IPS-15b (cell line): ENCODE measurements around the gene KDM3B.

ENCODE experiments used
- H3K27me3 ChIP-seq: one replicate; pipeline ENCODE4 v1.6.1; 2013; ENCODE audit warnings: low read length; ENCODE audit not compliant: control insufficient read depth, insufficient read depth
- H3K36me3 ChIP-seq: one replicate; pipeline ENCODE4 v1.6.1; 2013; ENCODE audit warnings: low read length; ENCODE audit not compliant: control insufficient read depth, insufficient read depth
- H3K4me1 ChIP-seq: one replicate; pipeline ENCODE4 v1.6.1; 2013; ENCODE audit warnings: mild to moderate bottlenecking, low read length; ENCODE audit not compliant: control insufficient read depth, insufficient read depth
- H3K4me3 ChIP-seq: one replicate; pipeline ENCODE4 v1.5.1; 2013; ENCODE audit warnings: low read depth, low read length
- H3K9ac ChIP-seq: one replicate; pipeline ENCODE4 v1.6.1; 2013; ENCODE audit warnings: low read depth, mild to moderate bottlenecking, low read length
- H3K9me3 ChIP-seq: one replicate; pipeline ENCODE4 v1.6.1; 2013; ENCODE audit warnings: mild to moderate bottlenecking, low read length; ENCODE audit not compliant: control insufficient read depth, insufficient read depth

The KDM3B gene

DNA sequence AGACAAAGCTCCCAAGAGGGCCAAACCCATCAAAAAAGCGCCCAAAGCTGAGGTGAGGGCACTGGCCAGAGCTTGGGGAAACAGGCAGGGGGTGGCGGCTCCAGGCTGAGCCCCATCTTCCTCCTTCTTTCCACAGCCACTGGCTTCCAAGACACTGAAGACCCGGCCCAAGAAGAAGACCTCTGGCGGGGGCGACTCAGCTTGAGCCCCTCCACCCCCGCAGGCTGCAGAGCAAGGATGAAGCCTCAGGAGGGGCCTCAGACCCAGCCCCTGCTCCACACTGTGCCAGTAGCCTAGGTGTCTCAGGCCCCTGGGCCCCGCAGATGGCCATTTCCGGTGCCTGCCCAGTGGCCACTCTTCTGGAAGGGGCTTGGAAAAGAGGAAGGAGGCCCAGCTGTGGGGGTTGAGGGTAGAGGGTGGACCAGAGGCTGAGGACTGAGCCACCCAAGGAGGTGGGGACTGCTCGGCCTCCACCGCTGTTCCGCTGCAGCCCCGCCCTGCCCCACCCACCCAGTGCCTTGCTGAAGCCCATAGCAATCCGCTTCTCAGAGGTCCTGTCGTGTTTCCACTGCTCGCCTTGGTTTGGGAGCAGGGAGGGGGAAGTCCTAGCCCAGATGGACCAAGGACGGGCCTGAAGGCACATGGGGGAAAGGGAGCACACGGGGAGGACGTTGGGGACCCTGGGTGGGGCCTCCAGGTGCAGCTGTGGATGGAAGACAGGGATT, 93.2 kb downstream of the KDM3B start:
- Histone ChIP-seq H3K4me3 (no peak overlapping the region), H3K27me3 (no peaks in the 10 kb centered on the region), H3K36me3 (peaks cover 3% of the 10 kb centered on the region), H3K9me3 (no peaks in the 10 kb centered on the region), H3K4me1 (peaks cover 2% of the 10 kb centered on the region), H3K9ac (no peak overlapping the region)

DNA sequence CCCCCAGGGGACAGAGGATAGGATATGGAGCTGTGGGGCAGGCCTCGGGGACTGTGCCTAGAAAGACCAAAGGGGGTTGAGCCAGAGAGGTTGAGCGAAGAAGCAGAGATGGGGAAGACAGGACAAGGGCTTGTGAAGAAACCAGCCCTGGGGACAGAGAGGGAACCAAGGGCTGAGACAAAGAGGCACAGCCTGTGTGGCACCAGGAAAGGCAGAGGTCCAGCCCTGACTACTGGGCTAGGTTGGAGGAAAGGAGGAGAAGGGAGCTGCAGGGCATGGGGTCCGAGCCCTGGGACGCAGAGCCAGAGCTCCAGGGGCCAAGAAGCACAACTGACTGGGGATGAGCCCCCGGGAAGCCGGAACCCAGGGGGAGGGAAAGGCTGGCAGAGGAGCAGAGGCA, 95.6 kb downstream of the KDM3B start:
- H3K36me3 ChIP-seq = peaks cover 3% of the 10 kb centered on the region
- H3K9me3 ChIP-seq = no peaks in the 10 kb centered on the region
- H3K9ac ChIP-seq = no peak overlapping the region
- H3K4me3 ChIP-seq = no peak overlapping the region
- peaks cover 2% of the 10 kb centered on the region for H3K4me1 ChIP-seq
- no peaks in the 10 kb centered on the region for H3K27me3 ChIP-seq

DNA sequence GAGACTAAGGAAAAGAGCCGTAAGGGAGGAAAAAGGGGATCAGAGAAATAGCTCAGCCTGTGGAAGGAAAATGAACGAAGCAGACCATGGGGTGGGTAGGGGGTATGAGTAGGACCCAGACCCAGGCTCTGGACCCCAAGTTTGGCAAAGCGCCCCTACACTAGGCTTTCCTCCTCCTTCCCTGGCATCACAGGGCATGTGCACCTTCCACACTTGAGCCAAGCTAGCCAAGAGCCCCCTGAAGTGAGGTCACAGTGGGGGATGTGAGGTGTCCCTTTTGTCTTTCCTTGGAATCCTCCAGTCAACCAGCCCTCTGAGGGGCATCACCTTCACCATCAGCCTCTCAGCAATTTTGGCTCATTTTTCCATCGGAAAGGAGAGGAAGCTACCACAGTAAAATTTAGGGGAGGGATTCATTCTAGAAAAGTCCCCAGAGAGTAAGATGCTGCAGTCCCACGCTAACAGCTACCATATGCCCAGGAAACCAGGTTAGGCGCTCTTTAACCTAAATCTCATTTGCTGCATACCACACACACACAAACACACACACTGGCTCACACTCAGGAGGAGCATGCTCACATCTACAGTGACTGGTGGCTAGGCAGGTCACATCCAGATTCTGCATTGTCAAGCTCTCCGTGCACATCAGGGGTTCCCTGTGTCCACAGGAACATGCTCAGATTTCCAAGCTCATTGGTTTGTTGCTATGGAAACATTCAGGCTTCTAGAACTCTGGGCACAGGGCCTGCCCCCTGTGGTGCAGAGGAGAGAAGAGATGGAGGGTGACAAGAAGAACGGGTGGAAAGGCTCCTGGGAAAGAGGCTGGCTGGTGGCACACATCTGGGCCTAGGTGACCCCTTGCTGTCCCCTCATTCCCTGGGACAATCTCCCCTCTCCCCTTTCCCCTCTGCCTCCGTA, 96.3 kb downstream of the KDM3B start:
- no peak overlapping the region for H3K9ac ChIP-seq
- H3K4me1 ChIP-seq = peaks cover 2% of the 10 kb centered on the region
- no peak overlapping the region for H3K4me3 ChIP-seq
- no peaks in the 10 kb centered on the region for H3K27me3 ChIP-seq
- peaks cover 3% of the 10 kb centered on the region for H3K36me3 ChIP-seq
- H3K9me3 ChIP-seq = no peaks in the 10 kb centered on the region

DNA sequence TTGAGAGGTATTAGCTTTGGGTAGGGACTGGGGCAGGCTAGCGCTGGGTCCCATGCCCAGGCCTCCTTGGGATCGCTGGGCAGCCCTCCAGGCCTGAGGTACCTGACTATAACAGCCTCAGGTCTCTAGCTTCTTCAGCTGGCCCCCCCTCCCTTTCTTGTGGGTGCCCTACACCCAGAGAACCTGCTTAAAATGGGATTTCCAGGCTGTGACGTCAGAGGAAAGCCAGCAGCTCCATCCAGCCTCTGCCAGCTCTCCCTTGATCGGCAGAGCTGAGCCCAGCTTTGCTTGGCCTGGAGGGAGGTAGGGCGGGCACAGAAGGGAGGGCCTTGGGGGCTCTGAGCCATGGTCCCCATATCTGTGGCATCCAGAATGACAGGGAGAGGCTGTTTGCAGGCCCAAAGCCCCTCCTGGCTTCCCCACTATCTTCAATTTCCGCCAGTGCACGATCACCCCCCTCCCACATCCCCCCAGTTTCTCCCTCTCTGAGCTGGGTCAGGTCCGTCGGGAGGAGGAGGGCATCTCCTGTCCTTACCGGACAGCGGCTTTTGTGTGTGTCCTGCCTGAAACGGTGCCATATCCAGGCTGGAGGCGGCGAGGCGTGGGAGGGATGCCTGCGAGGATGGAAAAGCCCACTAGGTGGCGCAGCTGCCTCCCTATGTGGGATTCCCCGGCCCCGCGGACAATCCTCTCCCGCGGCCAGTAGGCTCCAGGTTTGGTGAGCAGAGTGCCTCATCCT, 97.2 kb downstream of the KDM3B start:
- H3K9ac ChIP-seq = peak overlapping the region; percentile 70
- no peaks in the 10 kb centered on the region for H3K9me3 ChIP-seq
- H3K36me3 ChIP-seq = peaks cover under 1% of the 10 kb centered on the region
- H3K4me1 ChIP-seq = peaks cover 2% of the 10 kb centered on the region
- no peaks in the 10 kb centered on the region for H3K27me3 ChIP-seq
- peak overlapping the region; percentile 18 for H3K4me3 ChIP-seq

DNA sequence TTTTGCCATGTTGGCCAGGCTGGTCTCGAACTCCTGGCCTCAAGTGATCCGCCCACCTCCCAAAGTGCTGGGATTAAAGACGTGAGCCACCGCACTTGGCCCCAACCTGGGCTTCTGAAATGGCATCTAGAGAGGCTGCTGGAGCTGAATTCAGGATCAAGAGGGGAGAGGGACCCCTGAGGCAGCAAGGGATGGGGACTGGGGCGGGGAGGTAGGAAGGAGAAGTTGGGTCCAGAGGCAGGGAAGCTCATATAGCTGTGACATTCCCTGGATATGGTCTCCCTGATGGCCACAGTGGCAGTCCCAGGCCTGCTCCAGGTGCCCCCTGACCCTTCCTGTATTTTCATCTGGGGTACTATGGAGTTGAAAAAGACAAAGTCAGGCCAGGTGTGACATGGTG, 98.5 kb downstream of the KDM3B start:
- H3K9me3 ChIP-seq = no peaks in the 10 kb centered on the region
- H3K36me3 ChIP-seq = no peaks in the 10 kb centered on the region
- H3K27me3 ChIP-seq = no peaks in the 10 kb centered on the region
- no peak overlapping the region for H3K4me3 ChIP-seq
- H3K9ac ChIP-seq = no peak overlapping the region
- peaks cover 4% of the 10 kb centered on the region for H3K4me1 ChIP-seq

DNA sequence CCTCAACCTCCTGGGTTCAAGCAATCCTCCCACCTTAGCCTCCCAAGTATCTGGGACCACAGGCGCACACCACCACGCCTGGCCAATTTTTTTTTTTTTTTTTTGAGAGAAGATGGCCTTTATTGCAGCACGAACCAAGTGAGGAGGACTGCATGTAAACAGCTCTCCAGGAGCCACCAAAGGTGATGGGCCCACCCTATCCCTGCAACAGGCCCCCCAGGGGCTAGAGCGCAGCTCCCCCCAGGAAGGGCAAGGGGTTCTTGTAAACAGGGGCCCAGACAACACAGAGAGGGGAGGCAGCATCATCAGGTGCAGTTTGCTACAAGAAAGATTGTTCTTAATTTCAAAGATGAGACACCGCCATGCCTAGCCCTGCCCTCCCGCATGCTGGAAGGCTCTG, 100.2 kb downstream of the KDM3B start:
- no peaks in the 10 kb centered on the region for H3K9me3 ChIP-seq
- H3K4me1 ChIP-seq = peaks cover 4% of the 10 kb centered on the region
- no peak overlapping the region for H3K9ac ChIP-seq
- no peak overlapping the region for H3K4me3 ChIP-seq
- no peaks in the 10 kb centered on the region for H3K27me3 ChIP-seq
- H3K36me3 ChIP-seq = no peaks in the 10 kb centered on the region

DNA sequence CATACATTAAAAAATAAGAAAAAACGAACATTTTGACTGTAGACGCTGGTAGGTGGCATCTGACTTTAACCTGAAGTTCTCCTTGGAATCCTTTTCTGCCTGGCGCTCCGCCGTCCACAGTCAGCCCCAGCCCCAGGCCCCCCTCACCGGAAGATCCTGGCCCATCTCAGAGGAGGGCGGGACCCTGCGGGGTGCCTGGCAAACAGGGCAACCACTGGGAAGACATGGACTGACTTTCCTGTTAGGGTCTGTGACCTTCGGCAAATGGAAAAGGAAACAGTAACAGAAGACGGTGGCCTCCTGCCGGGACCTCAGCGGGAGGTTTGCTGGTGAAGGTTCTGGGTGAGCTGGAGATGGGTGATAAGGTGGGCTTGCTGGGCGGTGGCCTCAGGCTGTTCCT, 101.1 kb downstream of the KDM3B start:
- no peaks in the 10 kb centered on the region for H3K27me3 ChIP-seq
- H3K4me3 ChIP-seq = no peak overlapping the region
- no peaks in the 10 kb centered on the region for H3K36me3 ChIP-seq
- peaks cover 4% of the 10 kb centered on the region for H3K4me1 ChIP-seq
- H3K9me3 ChIP-seq = no peaks in the 10 kb centered on the region
- H3K9ac ChIP-seq = no peak overlapping the region

DNA sequence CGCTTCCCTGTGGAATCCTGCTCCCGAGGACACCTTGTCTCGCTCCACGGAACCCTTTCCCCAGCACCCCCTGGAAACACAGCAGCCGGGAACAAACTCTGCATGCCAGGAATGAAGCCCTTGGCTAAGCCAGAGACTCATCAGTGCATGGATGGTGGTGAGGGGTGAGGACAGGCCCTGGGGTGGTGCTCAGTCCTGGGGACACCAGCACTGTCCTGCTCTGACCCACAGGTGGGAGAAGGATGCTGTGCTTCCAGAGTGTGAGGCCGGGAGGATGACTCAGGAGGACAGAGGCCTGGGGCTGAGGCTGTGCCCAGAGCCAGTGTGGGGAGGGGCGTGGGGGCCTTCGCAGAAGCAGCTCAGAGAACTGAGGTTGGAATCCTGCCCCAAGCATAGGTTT, 101.6 kb downstream of the KDM3B start:
- peaks cover 3% of the 10 kb centered on the region for H3K4me1 ChIP-seq
- no peaks in the 10 kb centered on the region for H3K36me3 ChIP-seq
- no peaks in the 10 kb centered on the region for H3K9me3 ChIP-seq
- no peak overlapping the region for H3K9ac ChIP-seq
- H3K4me3 ChIP-seq = no peak overlapping the region
- H3K27me3 ChIP-seq = no peaks in the 10 kb centered on the region

DNA sequence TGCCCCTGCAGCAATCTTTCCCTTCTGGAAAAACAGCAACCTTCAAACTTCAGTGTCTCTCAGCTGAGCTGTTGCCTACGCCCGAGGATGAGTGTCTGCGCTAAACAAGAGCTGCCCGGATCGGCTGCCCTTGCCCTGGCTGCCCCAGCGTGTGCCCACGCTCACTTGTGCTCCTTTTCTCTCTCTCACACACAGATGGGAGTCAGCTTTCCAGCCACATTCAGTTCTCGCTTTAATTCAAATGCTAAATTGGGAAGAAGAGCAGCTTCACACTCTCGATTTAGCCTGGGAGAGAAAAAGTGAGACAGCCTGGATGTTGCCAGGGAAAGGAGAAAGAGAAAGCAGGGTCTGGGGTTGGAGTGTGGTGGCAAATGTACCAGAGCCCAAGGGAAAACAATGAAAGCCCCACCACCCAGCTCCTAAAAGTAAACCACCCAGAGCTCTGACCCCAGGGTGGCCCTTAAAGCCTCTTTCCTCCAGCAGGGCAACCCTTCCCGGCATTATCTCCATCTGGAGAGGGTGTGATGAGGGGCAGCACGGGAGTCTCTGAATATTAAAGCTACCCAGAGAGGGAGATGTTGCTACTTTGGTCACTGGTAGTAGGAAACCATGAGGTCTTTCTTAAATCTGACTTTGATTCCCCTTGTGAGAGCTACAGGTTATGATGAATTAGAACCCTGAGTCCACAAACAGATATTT, 102.9 kb downstream of the KDM3B start:
- Histone ChIP-seq H3K27me3 (no peaks in the 10 kb centered on the region), H3K4me1 (peaks cover 3% of the 10 kb centered on the region), H3K4me3 (no peak overlapping the region), H3K36me3 (no peaks in the 10 kb centered on the region), H3K9me3 (no peaks in the 10 kb centered on the region), H3K9ac (no peak overlapping the region)

DNA sequence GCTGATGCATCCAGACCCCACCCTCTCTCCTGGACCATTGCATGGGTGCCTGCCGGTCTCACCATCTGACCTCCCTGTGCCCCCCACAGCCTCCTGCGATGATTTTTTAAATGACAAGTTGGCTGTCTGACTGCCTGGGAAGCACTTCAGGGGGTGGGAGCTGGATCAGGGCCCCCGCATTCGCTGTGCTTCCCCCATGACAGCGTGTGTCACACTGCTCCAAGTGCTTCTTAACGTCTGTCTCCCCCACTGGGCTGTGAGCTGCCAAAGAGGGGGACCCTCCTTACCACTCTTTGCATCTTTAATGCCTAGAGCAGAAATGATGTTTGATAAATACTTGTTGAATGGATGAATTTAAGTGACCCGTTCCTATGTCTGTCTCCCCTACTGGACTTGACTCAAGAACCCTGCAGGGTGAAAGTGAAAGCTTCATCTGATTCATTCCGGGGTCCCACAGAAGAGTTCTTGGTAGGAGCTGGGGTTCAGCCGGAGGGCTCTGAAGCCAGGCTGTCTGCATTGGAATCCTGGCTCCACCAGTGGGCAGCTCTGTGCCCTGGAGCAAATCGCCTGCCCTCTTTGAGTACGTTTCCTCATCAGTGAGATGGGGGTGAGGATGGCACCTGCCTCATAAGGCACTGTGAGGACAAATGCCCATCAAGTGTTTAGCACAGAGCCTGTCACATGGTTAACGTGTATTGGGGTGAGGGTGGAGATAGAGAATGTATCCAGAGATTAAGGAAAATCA, 105.2 kb downstream of the KDM3B start:
- Histone ChIP-seq H3K27me3 (no peaks in the 10 kb centered on the region), H3K36me3 (no peaks in the 10 kb centered on the region), H3K9ac (no peak overlapping the region), H3K4me1 (peaks cover 3% of the 10 kb centered on the region), H3K4me3 (no peak overlapping the region), H3K9me3 (no peaks in the 10 kb centered on the region)

DNA sequence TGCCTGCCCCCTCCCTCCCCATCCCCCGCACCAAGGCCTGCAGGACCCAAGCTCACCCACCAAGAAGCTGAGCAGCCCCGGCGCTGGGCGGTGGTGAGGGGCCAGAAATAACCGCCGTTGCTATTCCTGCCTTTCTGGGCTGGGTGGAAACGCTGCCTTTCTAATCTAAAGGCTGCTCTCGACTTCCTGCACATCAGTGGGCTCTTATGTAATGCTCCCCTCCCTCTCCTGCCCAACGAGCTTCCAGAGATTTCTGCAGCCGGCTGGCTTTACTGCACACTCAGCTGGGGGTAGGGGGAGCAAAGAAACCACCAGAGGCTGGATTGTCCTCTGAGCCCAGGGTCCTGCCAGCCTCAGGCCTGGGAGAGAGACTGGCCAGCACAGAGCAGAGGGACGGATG, 105.9 kb downstream of the KDM3B start:
- no peaks in the 10 kb centered on the region for H3K36me3 ChIP-seq
- no peak overlapping the region for H3K4me3 ChIP-seq
- no peak overlapping the region for H3K9ac ChIP-seq
- no peaks in the 10 kb centered on the region for H3K9me3 ChIP-seq
- peaks cover 3% of the 10 kb centered on the region for H3K4me1 ChIP-seq
- H3K27me3 ChIP-seq = no peaks in the 10 kb centered on the region
